NB4 (cell line): ENCODE data around the gene FRMD5.
A peak's percentile ranks its signal among the peaks of the same experiment; 100 is the strongest.

ENCODE experiments used
- DNase-seq: peaks from one replicate; pipeline ENCODE4 v3.0.0; 2010; ENCODE audit warnings: low read depth
- H3K4me3 ChIP-seq: one replicate; pipeline ENCODE4 v1.5.1; 2011; ENCODE audit warnings: mild to moderate bottlenecking, low read depth, low read length, moderate library complexity
- CTCF ChIP-seq: IDR thresholded peaks from one replicate; pipeline ENCODE4 v1.5.1; 2012; ENCODE audit warnings: low read depth, low read length
- MAX ChIP-seq: IDR thresholded peaks from 2 replicates; pipeline ENCODE4 v1.6.1; 2011; ENCODE audit warnings: low read depth, low read length
- MYC ChIP-seq: IDR thresholded peaks from 2 replicates; pipeline ENCODE4 v1.6.1; 2011; ENCODE audit warnings: low read depth, low read length
- POLR2A ChIP-seq: IDR thresholded peaks from 2 replicates; pipeline ENCODE4 v1.6.1; 2011; ENCODE audit warnings: mild to moderate bottlenecking; ENCODE audit not compliant: insufficient read length; ENCODE audit errors: extremely low read depth

The FRMD5 gene

GRCh38 chr15:44222478-44222877 is 27.4 kb upstream of the FRMD5 start:
- H3K4me3 ChIP-seq, result no peak overlapping the region
- DNase-seq, result no peak
- TF ChIP-seq POLR2A, result no peak

GRCh38 chr15:44219073-44219472 is 24.0 kb upstream of the FRMD5 start:
- no peak for TF ChIP-seq MYC
- no peak for TF ChIP-seq CTCF
- TF ChIP-seq POLR2A, result no peak
- no peak for TF ChIP-seq MAX
- peak; percentile 11 for DNase-seq
- no peak overlapping the region for H3K4me3 ChIP-seq

DNA sequence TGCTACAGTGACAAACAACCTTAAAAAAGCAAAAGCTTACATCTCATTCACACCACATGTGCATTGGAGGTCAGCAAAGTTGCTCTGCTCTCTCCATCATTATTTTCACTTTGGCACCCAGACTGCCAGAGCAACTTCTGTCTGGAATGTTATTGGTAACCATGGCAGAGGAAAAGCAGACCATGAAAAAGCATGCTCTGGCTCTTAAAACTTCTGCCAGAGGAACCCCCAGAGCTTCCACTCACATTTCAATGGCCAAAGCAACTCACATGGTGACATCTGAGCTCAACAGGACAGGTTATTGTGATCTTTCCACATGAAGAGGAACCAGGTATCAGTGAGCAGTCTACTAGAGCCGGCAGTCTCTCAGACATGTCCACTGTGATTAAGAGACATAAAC is 21.9 kb upstream of the FRMD5 start:
- no peak for TF ChIP-seq MAX
- TF ChIP-seq POLR2A, result no peak
- no peak for TF ChIP-seq MYC
- TF ChIP-seq CTCF, result no peak
- no peak overlapping the region for H3K4me3 ChIP-seq
- no peak for DNase-seq

- no peak for TF ChIP-seq MAX
- DNase-seq, result no peak
- H3K4me3 ChIP-seq, result no peak overlapping the region
Measured at GRCh38 chr15:44215594-44215993, 20.5 kb upstream of the FRMD5 start.

- no peak for TF ChIP-seq MAX
- no peak for TF ChIP-seq MYC
- no peak for TF ChIP-seq CTCF
- no peak for TF ChIP-seq POLR2A
- no peak for DNase-seq
- no peak overlapping the region for H3K4me3 ChIP-seq
Measured at GRCh38 chr15:44208956-44209355, 13.9 kb upstream of the FRMD5 start.

GRCh38 chr15:44207643-44208042 is 12.6 kb upstream of the FRMD5 start:
- no peak for DNase-seq
- TF ChIP-seq MAX, result no peak

GRCh38 chr15:44199393-44199792 is 4.3 kb upstream of the FRMD5 start:
- TF ChIP-seq CTCF (no peak), MYC (no peak), POLR2A (no peak), MAX (no peak)
- DNase-seq, result no peak
- no peak overlapping the region for H3K4me3 ChIP-seq

More at GRCh38 chr15:44207643-44208042, 12.6 kb upstream of the FRMD5 start:
- no peak overlapping the region for H3K4me3 ChIP-seq
